Keratinocyte (primary cell): ENCODE measurements around the gene ACBD4. TPM values are rescaled to one million over a fixed set of nuclear protein-coding genes. Genes with fewer than 3 reads are reported as not detected.

Experiments
- DNase-seq: peaks from one replicate; pipeline ENCODE4 v3.0.0-alpha.2; 2011; ENCODE audit warnings: low read depth, missing footprints, low spot score
- FAIRE-seq: peaks from 2 replicates; lab custom pipeline; 2011; peaks lifted over from hg19 to GRCh38; lab: Jason Lieb, UNC
- H2AFZ ChIP-seq: 2 replicates; pipeline ENCODE4 v1.6.0; 2012; ENCODE audit warnings: low read length, control low read depth, inconsistent platforms; ENCODE audit not compliant: control insufficient read depth
- H3K27ac ChIP-seq: 2 replicates; pipeline ENCODE4 v1.5.1; 2011; ENCODE audit warnings: low read length; ENCODE audit not compliant: control insufficient read depth, insufficient read depth
- H3K27me3 ChIP-seq: 3 replicates; pipeline ENCODE4 v1.6.0; 2011; ENCODE audit warnings: low read length; ENCODE audit not compliant: control insufficient read depth, insufficient read depth; ENCODE audit errors: extremely low read depth
- H3K36me3 ChIP-seq, 2 experiments: 2 replicates in 1 of 2; 3 replicates in 1 of 2; pipeline ENCODE4 v1.5.1; 2011; ENCODE audit warnings: low read length in 2 of 2, mild to moderate bottlenecking in 1 of 2; ENCODE audit not compliant: control insufficient read depth in 2 of 2, insufficient read depth in 2 of 2; ENCODE audit errors: extremely low read depth in 1 of 2
- H3K4me1 ChIP-seq: 3 replicates; pipeline ENCODE4 v1.5.1; 2011; ENCODE audit warnings: low read length; ENCODE audit not compliant: control insufficient read depth, insufficient read depth; ENCODE audit errors: extremely low read depth
- H3K4me2 ChIP-seq: 3 replicates; pipeline ENCODE4 v1.6.0; 2011; ENCODE audit warnings: low read depth, low read length; ENCODE audit not compliant: control insufficient read depth, insufficient read depth; ENCODE audit errors: extremely low read depth
- H3K4me3 ChIP-seq, 3 experiments: fragments of 200-600 bp in 1 of 3; sonication (generic) in 1 of 3; 2 replicates in 2 of 3; 3 replicates in 1 of 3; pipeline ENCODE4 v1.5.1; 2011 to 2016; ENCODE audit warnings: low read length in 3 of 3, mild to moderate bottlenecking in 3 of 3, control low read depth in 2 of 3, inconsistent platforms in 1 of 3, low read depth in 1 of 3, mixed read lengths in 1 of 3, mixed run types in 1 of 3, moderate library complexity in 1 of 3; ENCODE audit not compliant: control insufficient read depth in 2 of 3, insufficient read depth in 2 of 3; ENCODE audit errors: extremely low read depth in 1 of 3
- H3K79me2 ChIP-seq: 2 replicates; pipeline ENCODE4 v1.6.0; 2012; ENCODE audit warnings: low read length; ENCODE audit not compliant: control insufficient read depth, insufficient read depth
- H3K9ac ChIP-seq: 3 replicates; pipeline ENCODE4 v1.6.0; 2011; ENCODE audit warnings: low read length; ENCODE audit not compliant: control insufficient read depth, insufficient read depth; ENCODE audit errors: extremely low read depth
- H3K9me1 ChIP-seq: 3 replicates; pipeline ENCODE4 v1.6.0; 2011; ENCODE audit warnings: low read length; ENCODE audit not compliant: control insufficient read depth, insufficient read depth; ENCODE audit errors: extremely low read depth
- H3K9me3 ChIP-seq: 2 replicates; pipeline ENCODE4 v1.5.1; 2012; ENCODE audit warnings: low read depth, low read length; ENCODE audit not compliant: control insufficient read depth
- H4K20me1 ChIP-seq: 3 replicates; pipeline ENCODE4 v1.6.0; 2011; ENCODE audit warnings: low read length; ENCODE audit not compliant: control insufficient read depth, insufficient read depth; ENCODE audit errors: extremely low read depth
- EZH2 ChIP-seq: IDR thresholded peaks from one replicate; pipeline ENCODE4 v1.6.1; 2012; ENCODE audit warnings: inconsistent platforms, mild to moderate bottlenecking, low read length, moderate library complexity
- dilution Hi-C: fragments of 300-500 bp; cut with MboI; formaldehyde crosslinking; loops from one replicate; pipeline ENCODE4 v1.7.0; 2020; ENCODE audit warnings: low sequenced_read_pairs; ENCODE audit not compliant: extremely low pct_ligation_motif_present
- polyA plus RNA-seq, 5 experiments: library from polyadenylated mRNA; depleted of rRNA in 3 of 5; stranded (reverse) in 3 of 5; stranded (forward) in 1 of 5; unstranded in 1 of 5; fragments of >200 nt; gene quantifications; 1 replicate in 1 of 5; 2 replicates in 3 of 5; 3 replicates in 1 of 5; pipeline versions ENCODE4 v1.2.1 to v1.2.3, GENCODE V29; 2011 to 2012; ENCODE audit warnings: missing spikeins in 2 of 5, low read depth in 1 of 5, low replicate concordance in 1 of 5
- TF ChIP-seq, protein P1 (sequence below), 3 experiments: IDR thresholded peaks in 1 of 3; conservative IDR thresholded peaks in 1 of 3; optimal IDR thresholded peaks in 1 of 3; 2 replicates in 2 of 3; 3 replicates in 1 of 3; pipeline versions ENCODE3 to v1.5.1; 2011; ENCODE audit warnings: low read length in 3 of 3, mild to moderate bottlenecking in 3 of 3, moderate library complexity in 2 of 3, control low read depth in 1 of 3, inconsistent platforms in 1 of 3; ENCODE audit not compliant: insufficient read depth in 2 of 3; ENCODE audit errors: extremely low read depth in 1 of 3

Gene ACBD4
- polyA plus RNA-seq, 1 donor (not counting 4 experiments of a cell fraction or from before 2014, with no cell fraction given), result 2.6 TPM

DNA sequence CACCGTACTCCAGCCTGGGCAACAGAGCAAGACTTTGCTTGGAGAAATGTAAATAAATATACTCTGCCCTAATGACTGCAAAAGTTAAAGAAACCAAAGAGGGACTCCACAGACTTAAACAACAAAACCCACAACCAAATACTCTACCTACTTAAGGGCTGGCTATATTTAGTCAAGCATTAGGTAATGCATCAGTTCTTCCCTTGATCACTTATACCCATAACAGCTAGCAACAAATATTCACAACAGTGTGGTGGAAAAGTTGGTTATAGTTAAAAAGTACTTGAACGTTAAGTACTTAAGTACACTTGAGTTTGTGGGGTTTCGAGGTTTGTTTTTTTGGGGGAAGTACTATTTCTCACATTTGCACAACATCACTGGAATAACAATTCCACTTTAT, 20.8 kb downstream of the ACBD4 start:
- peaks cover 0 to 4% of the 10 kb centered on the region in 2 experiments for H3K36me3 ChIP-seq
- H4K20me1 ChIP-seq, result peaks cover 6% of the 10 kb centered on the region
- FAIRE-seq, result no peak
- dilution Hi-C loops, result no loop called here
- H3K4me3 ChIP-seq, result no peak overlapping the region
- H3K79me2 ChIP-seq, result peaks cover 34% of the 10 kb centered on the region
- H3K27me3 ChIP-seq, result no peaks in the 10 kb centered on the region
- no peaks in the 10 kb centered on the region for H3K9me1 ChIP-seq
- no peak for DNase-seq
- no peak overlapping the region for H3K27ac ChIP-seq
- H3K9me3 ChIP-seq, result no peaks in the 10 kb centered on the region
- H3K9ac ChIP-seq, result no peak overlapping the region
- peaks cover 11% of the 10 kb centered on the region for H3K4me1 ChIP-seq
- no peak for TF ChIP-seq EZH2
- TF ChIP-seq, protein P1, sequence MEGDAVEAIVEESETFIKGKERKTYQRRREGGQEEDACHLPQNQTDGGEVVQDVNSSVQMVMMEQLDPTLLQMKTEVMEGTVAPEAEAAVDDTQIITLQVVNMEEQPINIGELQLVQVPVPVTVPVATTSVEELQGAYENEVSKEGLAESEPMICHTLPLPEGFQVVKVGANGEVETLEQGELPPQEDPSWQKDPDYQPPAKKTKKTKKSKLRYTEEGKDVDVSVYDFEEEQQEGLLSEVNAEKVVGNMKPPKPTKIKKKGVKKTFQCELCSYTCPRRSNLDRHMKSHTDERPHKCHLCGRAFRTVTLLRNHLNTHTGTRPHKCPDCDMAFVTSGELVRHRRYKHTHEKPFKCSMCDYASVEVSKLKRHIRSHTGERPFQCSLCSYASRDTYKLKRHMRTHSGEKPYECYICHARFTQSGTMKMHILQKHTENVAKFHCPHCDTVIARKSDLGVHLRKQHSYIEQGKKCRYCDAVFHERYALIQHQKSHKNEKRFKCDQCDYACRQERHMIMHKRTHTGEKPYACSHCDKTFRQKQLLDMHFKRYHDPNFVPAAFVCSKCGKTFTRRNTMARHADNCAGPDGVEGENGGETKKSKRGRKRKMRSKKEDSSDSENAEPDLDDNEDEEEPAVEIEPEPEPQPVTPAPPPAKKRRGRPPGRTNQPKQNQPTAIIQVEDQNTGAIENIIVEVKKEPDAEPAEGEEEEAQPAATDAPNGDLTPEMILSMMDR (optimal IDR thresholded peaks at IDR 0.05 in 1 of 3, IDR thresholded peaks at IDR 0.05 in 1 of 3, conservative IDR thresholded peaks at IDR 0.05 in 1 of 3; ENCODE audit: extremely low read depth in 1 of 3, insufficient read depth in 2 of 3, low read length in 3 of 3), result no peak
- H3K4me2 ChIP-seq, result no peak overlapping the region
- H2AFZ ChIP-seq, result no peak overlapping the region

DNA sequence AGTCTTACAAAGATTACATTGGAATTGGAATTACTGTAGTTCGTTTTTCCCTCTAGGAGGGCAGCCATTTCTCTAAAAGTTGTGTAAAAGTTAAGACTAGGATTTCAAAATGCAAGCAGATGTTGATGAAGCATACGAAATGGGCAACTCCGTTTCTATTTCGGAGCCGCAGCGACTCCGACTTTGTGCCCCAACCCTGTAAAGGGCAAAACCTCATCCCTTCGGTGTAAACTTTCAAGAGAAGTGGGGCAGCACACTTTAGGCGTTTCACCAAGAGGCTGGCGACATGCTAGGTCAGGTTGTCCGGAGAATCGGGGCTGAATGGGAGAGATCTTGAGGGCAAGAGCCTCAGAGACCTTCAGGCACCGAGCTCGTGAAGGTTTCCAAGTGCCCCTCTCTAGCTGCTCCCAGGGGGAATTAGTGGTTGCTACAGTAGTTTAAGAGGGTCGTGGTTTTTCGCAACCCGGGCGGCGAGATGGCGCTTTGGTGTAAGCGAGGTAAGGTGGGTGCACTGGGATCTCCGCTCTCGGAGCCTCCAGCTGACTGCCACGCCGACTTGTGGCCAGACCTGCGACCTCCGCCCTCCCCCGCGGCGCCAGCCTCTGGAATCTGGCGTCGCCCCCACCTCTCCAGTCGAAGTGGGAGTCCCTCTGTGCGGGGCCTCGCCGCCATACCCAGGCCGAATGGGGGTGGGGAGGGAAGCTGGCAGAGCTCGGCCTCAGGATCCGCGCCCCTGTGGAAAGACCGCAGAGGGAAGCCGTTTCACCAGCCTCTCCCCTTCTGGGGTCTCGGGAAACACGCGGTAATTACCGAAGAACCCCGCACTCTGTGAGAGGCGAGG, 25.2 kb downstream of the ACBD4 start:
- TF ChIP-seq, protein P1 (optimal IDR thresholded peaks at IDR 0.05 in 1 of 3, IDR thresholded peaks at IDR 0.05 in 1 of 3, conservative IDR thresholded peaks at IDR 0.05 in 1 of 3; ENCODE audit: extremely low read depth in 1 of 3, insufficient read depth in 2 of 3, low read length in 3 of 3), result peak in 2 of 3 experiments; percentile 32 to 34
- TF ChIP-seq EZH2, result no peak
- peak overlapping the region; percentile 98 to 100 (median 98) for H3K4me3 ChIP-seq
- dilution Hi-C loops, result no loop called here
- H3K4me2 ChIP-seq, result peak overlapping the region; percentile 98
- H3K79me2 ChIP-seq, result peaks cover 27% of the 10 kb centered on the region
- no peaks in the 10 kb centered on the region for H4K20me1 ChIP-seq
- no peak for DNase-seq
- H3K9me1 ChIP-seq, result no peaks in the 10 kb centered on the region
- FAIRE-seq, result no peak
- peak overlapping the region; percentile 99 for H3K27ac ChIP-seq
- no peaks in the 10 kb centered on the region for H3K9me3 ChIP-seq
- peak overlapping the region; percentile 36 for H2AFZ ChIP-seq
- H3K9ac ChIP-seq, result peak overlapping the region; percentile 100
- H3K36me3 ChIP-seq, result peaks cover 0 to 4% of the 10 kb centered on the region in 2 experiments
- H3K4me1 ChIP-seq, result peaks cover 11% of the 10 kb centered on the region
- H3K27me3 ChIP-seq, result no peaks in the 10 kb centered on the region
